IPS DF 19.7 (cell line): Measurements from ENCODE around the gene GOLGA7B.
A peak's percentile ranks its signal among the peaks of the same experiment; 100 is the strongest.

Experiments used
- DNase-seq: peaks from one replicate; pipeline ENCODE4 v3.0.0-alpha.2; 2013; ENCODE audit warnings: low read depth, low spot score

The GOLGA7B gene

DNA sequence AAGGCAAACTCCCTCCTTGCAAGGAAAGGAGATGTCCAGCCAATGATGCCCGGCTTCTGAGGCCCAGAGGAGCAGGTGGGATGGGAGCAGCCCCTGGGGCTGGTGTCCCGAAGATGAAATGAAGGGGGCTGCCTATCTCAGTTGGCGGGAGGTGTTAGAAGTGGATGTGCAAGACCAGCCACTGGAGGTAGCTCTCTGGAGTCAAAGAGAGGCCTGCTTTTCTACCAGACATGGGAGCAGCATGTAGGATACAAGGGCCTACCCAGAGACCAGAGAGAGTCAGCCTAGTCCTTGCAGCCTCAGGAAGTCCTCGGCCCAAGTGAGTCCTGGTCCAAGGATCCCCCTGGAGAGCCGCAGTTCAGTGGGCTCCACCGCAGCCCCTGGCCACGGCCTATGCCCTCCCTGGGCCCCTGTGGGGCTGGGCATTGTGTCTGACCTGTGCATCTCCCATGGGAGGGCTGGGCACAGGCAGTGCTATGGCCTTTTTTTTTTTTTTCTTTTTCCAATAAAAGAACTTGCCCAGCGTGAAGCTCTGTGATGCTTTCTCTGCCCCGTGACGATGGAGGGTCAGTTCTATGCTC, 17.7 kb downstream of the GOLGA7B start:
- no peak for DNase-seq

DNA sequence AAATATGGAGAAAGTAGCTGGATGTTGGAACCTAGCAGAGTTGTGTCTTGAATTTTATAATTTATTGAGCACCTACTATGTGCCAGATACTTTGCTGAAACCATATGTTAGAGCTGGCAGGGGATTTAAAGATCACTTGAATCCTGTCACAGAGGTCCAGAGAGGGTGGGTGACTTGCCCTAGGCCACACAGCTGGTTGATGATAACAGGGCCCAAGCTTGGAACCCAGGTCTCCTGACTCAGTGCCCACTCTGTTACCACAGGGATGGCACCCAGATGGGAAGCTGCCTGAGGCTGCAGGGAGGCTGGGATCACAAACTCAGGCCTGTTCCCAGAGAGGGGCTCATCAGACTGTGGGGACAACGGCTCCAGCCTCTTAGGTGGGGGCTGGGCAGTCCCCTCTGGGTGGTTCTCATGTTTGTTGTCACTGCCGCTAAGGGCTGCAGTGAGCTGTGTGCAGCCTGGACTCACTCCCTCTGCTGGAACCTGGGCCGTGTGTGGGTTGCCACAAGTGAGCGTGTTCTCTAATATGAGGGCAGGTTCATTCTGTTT, 18.6 kb downstream of the GOLGA7B start:
- no peak for DNase-seq

DNA sequence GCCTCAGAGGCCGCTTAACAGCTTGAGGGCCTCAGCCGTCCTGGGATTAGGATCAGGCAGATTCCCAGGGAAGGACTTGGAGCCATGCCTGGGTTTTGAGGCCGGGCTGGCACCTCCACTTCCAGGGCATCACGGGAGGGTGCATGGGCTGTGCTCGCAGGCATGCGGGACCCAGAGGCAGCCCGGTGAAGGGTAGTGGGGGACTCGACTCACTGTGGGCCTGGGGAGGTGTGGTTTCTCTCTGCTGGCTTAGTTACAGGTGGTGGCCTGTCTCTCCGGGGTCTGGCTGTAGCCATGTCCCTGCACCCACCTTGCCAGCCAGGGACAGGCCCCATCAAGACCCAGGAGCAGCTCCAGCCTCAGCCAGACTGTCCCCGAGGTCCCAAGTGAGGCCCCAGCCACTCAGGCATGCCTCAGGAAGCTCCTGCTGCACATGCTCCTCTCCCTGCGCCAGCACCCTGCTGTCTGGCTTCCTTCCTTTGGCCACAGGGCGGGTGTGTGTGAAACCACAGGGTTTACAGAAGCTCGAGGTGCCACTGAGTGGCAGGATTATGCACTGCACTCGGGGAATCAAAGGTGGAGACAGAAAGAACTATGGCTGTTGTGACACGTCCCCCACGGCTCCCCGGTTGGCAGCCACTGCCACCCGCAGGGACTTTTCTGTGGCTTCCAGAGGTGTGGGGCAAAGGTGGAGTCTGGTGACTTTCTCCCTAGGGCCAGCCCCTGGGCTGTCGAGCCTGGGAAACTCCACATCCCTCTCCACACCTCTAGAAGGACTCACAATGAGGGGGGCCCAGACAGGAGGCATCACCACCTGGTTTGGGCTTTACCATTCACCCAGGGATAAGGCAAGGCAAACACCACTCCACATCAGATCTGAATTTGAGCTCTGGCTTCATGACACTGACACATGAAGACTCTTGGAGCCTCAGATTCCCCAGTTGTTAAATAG, 19.7 kb downstream of the GOLGA7B start:
- peak; percentile 60 for DNase-seq

DNA sequence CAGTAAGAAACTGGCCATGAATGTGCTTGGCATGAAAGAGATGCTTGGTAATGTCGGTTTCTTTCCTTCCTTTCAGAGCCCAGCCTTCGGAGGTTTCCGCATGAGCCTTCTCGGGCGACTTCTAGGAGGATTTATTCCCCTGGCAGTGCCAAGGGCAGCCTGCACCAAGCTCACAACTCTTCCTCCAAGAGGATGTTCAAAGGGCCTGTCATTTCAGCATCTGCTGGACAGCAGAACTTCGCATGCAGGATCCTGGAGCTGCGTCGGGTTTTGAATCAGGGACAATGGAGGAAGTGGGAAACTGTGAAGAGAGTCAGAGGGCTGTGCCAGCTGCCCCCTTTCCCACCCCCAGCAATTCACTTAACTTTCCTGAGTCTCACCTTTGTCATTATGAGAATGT, 21.3 kb downstream of the GOLGA7B start:
- DNase-seq, result no peak

DNA sequence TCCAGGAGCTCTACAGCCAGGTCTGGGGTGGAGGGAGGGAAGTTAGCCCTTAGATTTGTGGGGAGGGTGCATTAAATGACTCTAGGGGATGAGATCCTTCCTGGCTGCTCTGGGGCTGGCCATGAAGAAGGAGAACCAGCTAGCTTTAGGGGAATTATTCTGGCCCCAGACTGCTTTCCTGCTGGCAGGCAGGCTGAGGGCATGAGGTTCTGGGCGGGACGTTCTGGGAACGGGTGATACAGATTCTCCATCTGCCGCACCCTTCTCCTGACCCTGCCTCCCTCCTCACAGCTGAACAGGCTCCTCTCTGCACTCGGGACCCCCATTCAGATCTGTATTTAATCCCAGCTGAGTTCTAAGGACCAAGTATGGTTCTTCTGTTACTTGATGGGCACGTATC, 23.9 kb downstream of the GOLGA7B start:
- DNase-seq, result no peak

DNA sequence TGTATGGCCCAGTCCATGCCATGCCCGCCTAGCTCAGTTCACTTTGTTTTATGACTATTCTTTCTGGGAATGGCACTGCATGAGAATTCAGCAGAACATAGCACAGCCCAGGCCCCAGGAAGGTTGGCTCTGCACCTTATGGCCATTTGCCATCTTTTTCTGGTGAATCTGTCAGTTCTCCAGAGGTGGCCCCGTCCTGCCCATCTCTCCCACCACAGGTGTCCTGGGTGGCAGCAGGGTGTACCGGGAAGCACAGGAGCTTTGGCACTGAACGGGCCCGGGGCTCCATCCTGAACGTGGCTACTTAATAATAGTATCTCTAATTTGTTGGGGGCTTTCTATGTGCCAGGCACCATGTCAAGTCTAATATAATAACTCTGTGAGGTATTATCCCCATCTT, 24.7 kb downstream of the GOLGA7B start:
- no peak for DNase-seq

DNA sequence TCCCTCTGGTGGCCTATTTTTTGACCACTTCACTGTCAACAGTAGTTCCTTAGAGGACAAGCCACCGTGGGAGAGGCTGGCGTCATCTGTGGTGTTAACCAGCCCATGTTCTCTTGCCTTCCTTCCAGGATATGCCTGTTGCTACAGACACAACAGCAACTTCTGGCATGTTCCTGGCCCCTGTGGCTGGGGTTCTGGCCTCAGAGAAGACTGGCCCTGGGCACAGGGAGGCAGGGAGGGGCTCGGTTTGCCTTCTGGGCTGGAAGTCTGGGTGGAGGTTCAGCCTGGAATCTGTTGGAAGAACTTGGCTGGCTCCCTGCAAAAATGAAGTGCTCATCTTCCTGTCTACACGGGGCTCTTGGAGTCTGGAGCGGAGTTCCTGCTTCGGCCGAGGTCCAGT, 25.7 kb downstream of the GOLGA7B start:
- no peak for DNase-seq

DNA sequence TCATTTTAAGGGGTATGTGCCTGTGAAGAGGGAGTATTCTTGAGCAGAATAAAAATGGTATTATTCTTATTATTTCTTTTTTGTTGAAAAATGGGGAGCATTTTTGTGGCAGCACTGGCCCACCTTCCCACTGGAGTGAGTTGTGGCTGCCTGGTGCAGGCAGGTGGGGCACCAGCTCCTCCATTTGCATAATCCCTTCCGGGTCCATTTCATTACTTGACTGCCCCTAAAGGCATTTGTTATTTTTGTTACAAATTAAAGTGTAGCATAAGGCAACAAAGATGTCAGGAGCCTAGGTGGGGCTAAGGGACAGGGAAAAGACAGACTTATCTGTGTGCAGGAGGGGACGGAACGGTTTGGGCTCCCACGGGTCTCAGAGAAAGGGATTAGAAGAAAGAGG, 26.8 kb downstream of the GOLGA7B start:
- DNase-seq, result no peak

DNA sequence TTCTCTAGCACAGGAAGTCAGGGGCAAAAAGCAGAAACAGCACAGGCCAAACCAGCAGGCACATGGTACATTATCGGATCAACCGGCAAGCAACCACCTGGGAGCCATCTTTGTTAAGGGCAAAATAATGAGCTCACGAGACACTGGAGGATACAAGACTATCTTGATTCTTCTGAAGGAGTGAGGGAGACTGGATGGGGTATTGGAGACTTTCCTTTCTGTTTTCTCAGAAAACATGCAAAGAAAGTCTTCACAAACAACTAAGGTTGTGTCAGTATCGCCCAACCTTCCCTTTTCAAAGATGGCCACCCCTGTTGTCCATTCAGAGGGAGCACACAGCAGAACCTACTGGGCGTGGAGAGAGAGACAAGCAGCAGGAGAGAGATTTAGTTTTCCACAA, 29.6 kb downstream of the GOLGA7B start:
- no peak for DNase-seq

DNA sequence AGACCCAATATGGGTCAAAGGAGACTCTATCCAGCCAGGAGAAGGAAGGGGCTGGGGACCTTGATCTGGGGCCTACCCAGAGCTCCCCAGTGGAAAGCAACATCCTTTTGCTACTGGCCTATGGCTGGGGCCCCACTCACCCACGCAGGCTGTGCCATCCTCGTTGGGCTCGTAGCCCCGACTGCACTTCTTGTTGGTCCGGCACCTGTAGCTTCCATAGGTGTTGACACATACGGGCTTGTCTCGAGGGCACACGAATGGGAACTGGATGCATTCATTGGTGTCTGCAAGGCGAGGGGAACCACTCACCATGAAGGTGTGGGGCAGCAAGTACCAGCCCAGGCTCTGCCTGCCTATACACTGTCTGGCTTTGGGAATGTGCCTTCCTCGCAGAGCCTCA, 30.5 kb downstream of the GOLGA7B start:
- no peak for DNase-seq

DNA sequence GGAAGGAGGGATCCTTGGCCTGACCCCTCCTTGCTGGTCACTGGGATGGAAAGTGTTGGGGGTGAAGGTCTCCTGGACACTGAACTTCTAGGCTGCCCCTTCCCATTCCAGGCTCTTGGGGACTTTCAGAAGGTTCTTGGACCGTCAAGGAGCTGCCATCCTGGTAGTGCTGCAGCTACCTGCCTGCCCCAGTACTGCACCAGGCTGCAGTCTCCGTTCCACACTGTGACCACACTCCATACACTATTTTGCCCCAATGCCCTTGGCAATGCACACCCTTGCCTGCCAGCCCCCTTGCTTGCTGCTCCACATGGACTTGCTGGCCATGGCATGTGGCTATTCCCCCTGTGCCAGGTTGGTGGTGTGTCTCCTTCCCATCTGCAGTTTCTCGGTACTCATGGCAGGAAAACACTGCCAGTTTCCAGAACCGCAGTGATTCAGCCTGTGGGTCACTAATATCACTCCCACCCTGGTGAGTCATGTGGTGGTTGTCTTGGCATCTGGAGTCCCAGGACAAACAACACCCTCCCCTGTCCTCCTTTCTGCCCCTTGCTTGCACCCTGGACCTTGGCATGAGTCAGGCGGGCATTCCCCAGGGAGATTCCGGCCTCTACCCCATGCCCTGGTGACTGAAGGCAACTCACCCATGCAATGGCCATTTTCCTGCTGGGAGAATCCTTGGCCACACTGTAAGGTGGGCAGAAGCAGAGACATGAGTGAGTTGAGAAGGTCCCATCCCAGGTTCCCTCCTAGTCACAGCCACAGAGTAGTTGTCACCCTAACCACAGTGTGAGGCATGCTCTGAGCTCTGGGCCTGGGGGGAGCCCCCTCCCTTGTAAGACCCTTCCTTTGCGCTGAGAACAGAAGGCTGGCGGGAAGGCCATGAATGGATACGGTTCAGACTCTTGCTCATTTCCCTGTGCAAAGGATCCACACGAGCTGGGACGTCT, 32.8 kb downstream of the GOLGA7B start:
- no peak for DNase-seq

DNA sequence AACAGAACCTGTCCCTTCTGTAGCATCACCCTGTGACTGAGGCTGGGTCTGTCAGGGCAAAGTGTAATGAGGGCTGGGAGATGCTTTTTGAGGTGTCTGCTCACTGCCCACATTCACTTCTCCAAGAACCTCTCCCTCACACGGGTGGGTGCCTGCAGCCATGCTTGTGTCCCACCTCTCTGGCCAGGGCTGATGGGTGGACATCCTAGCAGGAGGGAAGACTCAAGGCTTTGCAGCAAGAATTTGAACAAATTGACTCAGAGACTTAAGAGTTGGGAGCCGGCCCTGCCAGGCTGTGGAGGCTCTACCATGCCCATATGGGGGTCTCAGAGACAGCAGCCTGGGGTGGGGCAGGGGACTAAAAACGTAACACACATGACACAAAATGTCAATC, 33.4 kb downstream of the GOLGA7B start:
- DNase-seq, result no peak

DNA sequence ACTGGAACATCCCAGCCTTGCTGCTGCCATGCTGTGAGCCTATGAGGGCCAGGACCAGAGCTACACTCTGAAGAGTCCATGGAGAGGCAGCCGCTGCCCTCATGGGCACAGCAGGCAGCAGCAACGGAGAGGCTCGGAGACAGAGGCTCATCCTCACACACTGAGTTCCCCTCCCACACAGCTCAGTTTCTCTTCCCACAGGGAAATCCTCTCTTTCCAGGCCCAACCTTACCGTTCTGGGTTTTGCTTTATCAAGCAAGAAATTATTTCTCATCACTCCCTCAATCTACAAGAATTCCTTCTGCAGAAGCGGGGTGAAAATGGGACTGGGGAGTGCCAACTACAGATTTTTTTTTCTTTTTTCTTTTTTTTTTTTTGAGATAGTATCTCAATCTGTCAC, 36.6 kb downstream of the GOLGA7B start:
- DNase-seq, result no peak

DNA sequence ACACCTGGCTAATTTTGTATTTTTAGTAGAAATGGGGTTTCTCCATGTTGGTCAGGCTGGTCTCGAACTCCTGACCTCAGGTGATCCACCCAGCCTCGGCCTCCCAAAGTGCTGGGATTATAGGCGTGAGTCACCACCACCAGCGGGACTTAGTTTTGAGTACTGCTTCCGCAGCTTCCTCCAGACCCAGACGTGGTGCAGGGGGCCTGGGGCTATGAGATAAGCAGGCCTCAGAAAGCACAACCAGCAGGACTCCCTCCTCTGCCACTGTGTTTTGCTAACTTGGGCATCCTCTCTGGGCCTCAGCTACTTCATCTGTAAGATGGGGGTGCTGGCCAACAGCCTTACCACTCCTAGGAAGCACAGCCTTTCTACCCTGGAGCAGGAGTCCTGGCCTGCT, 37.8 kb downstream of the GOLGA7B start:
- DNase-seq, result no peak

DNA sequence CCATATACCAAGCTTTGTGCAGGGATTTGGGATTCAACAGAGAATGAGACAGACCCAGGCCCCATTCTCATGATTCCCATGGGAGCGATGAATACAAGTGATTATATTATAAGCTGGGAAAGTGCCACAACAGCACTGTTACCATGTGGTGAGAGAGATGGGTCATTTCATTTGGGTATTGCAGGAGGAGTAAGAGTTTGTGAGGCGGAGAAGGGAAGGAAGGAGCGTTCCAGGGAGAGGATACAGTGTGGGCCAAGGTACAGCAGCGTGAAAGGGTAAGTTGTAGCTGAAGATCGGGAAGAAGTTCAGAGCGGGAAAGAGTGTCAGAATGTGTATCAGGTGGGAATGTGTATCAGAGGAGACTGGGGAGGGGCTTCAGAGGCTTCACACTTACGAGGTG, 38.5 kb downstream of the GOLGA7B start:
- DNase-seq, result no peak

DNA sequence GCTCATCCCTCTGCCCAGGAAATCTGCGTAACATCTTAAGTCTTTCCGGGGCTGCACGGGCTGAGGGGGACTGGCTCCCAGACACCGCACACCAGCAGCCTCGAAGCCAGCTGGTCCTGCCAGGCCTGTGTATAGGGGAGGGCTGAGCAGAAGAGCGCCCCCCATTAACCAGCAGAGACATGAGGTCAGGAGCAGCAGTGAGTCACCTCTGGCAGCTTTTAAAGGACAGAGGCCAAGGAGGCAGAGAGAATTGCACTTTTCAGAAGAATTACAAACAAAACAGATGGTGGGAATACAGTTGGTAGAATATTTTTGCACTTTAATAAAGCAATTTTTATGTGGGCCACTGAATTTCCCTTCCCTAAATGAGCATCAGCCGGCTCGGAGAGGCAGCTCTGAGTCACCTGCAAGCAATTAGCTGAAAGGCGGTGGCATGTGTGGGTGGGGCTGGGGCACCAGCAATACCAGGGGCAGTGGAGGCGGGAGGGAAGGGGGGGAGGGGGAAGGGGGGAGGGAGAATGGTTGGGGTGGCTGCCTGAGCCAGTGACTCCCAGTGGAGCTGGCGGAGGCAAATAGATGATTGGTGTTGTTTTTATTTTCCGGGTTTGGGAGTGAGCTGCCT, 39.1 kb downstream of the GOLGA7B start:
- no peak for DNase-seq

DNA sequence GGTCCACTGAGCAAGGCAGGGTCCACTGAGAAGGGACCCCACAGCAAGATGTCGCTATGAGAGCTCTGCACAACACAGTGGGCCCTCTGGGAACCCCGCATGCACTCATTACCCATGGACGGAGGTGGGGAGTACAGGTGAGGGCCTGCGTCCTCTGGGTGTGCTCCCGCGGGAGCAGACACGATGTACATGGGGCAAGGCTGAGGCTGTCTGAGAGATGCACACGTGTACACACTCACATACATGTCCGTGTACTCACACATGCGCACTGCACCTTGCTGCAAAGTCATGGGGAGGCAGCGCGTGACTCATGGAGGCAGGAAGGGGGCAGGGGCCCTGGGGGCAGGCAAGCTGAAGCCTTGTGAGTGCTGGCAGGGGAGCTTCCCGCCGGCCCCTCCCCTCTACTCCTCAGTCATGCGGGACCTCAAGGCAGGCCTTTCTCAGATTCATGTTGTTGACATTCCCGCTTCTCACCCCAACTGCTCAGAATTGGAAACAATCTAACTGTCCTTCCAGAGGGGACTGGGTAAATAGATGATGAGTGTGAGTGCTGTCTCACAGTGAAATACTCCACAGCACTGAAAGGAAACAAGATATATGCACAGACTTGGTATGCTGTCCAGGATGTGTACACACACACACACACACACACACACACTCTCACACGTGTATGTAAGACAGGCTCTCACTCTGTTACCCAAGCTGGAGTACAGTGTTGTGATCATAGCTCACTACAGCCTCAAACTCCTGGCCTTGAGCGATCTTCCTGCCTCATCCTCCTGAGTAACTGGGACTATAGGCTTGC, 40.0 kb downstream of the GOLGA7B start:
- no peak for DNase-seq

DNA sequence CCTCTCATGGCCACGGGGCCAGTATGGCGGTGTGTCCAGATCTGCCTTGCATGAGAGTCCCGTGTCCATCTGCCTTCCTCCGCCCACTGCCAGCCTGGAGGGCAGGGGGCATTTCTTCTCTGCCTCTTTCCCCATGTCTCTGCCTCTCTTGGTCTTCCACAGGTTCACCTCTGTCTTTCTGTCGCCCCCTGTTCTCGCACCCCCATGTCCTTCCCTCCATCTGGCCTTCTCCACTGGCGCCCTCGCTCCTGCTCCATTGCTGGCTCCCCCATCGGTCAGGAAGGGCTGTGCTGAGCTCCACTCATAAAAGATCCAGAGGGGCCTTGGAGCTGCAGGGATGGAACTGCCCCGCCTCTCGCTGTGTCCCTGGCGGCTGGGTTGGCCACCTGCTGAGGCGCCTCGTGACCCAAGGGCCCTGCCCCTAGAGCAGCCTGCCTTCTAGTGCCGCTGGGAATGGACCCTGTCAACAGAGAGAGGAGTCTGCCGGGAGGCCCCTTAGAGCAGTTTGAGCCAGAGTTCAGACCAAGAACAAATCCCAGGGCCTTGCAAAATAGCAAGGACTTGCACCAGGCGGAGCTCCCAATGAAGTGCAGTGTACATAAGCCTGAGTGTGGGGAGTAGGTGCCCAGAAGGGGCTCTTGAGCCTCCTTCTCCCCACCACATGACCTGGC, 42.0 kb downstream of the GOLGA7B start:
- no peak for DNase-seq

DNA sequence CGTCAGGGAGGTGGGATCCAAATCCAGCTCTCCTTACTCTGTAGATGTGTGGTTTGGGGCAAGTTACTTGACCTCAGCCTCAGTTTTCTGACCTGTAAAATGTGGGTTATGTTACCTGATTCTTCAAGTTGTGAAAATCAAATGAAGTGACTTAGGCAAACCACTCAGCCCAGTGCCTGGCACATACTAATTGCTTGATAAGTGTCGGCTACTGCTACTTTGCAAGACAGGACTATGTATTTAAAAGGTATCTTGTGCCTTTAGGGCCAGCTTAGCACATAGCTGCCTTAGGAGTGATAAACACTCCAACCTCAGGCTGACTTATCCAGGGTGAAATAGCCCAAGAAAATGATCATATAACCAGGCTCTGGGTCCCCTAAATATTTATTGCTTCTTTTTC, 42.9 kb downstream of the GOLGA7B start:
- DNase-seq, result no peak

DNA sequence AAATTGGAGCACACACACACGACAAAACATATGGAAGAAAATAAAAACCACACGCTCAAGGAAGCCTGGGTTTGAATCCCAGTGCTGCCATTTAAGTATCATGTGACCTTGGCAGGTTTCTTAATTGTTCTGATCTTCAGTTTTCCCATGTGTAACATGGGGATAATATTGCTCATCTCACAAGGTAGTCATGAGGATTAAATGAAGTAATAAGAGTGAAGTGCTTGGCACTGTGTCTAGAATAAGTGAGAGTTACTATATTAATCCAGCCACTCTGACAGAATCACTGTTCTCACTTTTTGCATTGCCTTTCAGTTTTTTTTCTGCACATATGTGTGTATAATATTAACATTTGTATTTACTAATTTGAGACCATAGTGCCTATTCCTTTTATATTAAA, 43.3 kb downstream of the GOLGA7B start:
- no peak for DNase-seq
